NCI-H2107 treated with DMSO at 0.1 percent for 48 hours (cell line): ENCODE measurements around the gene HES3.

Experiments used
- DNase-seq: peaks from one replicate; lab custom pipeline; 2025; ENCODE audit not compliant: unreplicated experiment; lab: John Stamatoyannopoulos, UW

The HES3 gene, protein sequence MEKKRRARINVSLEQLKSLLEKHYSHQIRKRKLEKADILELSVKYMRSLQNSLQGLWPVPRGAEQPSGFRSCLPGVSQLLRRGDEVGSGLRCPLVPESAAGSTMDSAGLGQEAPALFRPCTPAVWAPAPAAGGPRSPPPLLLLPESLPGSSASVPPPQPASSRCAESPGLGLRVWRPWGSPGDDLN

DNA sequence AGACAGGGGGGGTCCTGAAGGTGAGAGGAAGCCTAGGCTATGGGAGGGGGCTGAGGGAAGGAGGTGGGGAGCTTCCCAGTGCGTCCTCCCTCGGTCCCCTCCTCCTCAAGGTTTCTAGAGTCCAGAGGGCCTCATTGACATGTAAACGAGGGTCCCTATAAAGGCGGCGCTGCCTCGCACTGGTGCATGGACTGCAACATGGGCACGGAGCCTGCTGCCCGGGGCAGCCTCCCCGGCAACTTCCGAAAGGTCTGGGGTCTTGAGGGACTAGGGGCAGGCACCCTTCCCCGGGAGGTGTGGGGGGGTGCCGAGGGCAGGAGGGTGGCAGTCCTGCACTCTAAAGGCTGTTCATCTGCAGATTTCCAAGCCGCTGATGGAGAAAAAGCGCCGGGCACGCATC is at the start of gene HES3:
HES3 (plus strand) TSS at position 187 of the 400 bp plus-strand sequence; CDS start at position 374, 187 bp downstream.
- DNase-seq = no peak

DNA sequence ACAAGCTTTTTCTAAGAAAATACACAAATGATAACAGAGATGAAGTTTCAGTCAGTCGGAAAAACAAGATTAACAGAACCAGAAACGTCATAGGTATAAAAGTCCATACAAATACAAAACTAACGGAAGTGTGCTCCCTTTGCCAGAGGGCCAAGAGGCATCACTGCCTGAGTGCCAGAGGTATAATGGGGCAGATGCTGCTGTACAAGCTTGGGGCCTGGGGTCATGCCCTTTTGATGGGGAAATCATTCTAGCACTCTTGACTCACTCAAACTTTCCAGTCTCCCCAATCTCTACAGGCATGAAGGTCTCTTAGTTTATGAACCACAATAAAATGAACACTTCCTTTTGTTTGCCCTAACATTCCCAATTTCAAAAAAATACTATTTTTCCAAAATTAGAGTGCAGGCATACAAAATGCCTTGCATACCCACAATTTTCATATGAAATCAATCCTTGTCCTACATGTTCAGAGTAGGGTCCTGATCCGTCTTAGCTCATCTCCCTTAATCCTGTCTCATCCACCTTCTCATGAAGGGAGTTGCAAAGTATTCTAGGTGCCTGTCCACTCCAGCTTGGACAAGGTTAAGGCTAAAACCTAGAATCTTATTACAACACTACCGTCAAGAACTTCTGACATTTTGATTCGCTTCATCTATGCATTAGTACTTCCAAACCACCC is 46.1 kb upstream of the HES3 start:
- DNase-seq = no peak

DNA sequence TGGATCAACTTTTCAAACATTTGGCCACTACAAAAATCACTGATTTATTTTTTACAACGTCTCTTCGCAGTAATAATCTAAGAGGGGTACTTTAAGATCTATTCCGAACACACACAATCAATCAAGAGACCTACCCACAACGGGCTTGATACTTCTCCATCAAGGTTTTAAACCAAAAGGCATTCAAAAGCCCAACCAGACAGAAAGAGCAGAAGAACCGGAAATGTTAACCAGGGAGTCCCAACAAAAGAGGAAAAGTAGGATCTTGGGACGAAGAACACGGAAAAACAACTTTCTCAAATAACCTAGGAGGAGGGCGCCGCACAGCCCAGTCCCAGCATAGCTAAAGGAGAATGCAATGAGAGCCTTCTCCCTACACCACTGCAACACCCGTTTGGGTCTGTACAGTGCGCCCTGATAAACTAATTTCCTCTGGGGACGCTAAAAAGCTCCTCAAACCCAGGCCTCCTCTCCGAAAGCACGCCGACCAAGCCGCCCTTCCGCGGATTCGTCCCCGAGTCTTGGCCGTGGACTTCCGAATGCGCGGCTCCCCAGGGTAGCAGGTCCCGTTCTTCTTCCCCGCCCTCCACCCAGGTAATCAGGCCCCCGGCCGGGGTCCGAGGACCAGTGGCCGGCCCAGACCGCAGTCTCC is 45.2 kb upstream of the HES3 start:
- no peak for DNase-seq

DNA sequence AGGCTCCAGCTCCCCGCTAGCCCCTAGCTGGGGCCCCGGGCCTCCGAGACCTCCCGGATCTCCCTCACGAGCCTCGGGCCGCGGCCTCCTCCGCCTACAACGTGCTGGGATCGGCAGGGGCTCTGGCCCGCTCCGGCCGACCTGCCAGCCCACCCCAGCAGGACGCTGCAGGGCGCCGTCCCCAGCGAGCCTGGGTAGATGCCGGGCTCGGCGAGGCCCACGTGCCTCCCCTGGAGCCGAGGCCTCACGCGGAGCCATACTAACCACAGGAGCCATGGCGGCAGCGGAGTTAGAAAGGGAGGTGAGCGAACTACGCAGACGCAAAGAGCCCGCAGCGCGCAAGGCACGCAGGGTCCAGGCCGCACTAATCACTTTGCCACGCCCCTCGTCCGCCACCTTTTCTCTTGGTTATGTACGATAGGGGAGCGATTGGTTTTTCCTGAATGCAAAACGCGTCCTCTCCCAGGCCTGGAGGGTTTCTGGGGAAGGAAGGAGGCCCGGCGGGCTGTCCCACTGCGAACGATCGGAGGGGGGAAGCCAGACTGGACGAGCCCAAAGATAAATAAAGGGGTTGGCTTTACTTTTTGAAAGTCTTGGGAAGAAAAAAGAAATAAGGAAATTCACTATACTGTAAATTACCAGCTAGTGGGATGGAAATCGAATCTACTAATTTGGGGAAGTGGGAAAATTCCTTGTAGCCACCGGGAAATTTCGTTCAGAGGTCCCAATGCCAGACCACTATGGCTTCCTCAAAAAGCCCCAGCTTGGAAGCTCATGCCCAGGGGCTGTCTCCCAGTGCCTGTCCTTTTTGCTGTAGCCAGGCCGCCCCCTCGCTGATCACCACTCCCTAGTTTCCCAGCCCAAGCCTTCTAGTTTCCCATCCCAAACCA is 44.4 kb upstream of the HES3 start, which contains the start of gene RPL22:
RPL22 (minus strand) TSS at position 298 of the 890 bp plus-strand sequence; CDS start at position 276, 22 bp downstream.
- peak; percentile 58 for DNase-seq

DNA sequence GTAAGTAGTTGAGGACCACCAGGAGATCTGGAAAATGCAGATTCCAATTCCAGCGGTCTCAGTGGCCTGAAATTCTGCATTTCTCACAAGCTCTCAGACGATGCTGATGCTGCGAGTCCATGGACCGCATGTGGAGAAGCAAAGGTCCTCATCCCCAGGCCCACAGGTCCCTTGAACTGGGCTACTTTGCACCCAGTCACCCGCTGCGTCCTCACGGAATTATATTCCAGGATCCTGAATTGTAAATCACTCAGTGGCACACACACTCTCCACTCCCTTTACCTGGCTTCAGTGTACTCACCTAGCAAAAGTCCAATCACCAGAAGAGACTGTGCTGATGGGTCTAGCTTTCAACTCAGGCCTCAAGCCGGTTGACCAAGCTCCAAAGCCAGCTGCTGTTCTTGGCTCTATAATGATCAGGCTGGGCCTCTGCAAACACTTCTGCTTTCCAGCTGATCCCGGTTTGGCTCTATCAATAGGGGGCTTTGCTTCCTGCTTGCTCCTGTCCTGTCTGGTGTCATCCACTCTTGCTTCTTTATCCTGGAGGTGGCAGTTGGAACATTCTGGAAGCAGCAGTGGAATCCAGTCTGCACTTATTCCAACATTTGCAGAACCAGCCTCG is 43.7 kb upstream of the HES3 start:
- DNase-seq = no peak

DNA sequence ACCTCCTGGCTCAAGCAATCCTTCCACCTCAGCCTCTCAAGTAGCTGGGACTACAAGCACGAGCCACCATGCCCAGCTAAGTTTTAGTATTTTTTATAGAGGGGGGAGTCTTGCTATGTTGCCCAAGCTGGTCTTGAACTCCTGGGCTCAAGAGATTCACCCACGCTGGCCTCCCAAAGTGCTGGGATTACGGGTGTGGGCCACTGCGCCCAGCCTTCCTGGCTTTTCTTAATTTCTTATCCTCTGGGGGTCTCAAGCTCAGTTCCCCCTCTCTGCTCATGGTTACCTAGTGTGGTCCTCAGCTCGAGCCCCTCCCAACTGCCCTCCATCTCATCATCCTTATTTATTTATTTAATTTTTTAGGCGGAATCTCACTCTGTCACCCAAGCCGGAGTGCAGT is 41.7 kb upstream of the HES3 start:
- DNase-seq = no peak

DNA sequence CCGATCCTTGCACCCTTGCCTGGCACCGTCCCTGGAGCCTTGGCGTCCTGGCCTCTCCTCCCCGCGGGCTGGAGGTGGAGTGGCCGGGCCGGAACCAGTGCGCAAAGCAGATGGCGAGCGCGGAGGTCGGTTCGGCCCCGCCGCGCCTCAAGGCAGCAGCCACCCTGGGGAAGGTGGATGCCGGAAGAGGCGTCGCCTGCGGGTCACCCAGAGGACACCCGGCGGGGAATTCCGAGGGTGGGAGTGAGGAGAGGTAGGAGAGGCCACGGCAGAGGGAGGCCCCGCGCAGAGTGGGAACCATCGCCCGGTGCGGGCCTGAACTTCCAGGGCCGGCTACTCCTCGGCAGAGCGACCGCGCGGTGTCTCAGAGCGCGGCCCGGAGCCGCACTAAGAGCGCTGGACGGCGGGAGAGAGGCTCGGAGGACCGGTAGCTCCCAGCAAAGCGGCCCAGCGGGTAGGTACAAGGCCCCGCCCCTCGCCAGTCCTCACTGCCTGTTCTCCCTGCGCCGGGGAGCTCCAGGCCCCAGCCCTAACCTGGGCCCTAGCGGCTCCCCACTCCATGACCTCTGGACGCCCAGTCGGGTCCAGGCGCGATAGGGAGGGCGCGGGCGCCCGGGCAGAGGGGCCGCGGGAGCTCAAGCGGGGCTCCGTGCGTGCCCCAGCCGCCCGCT is 38.0 kb upstream of the HES3 start, which contains the start of gene RNF207:
RNF207 (plus strand) TSS at position 271 of the 671 bp plus-strand sequence. CDS start 417 bp downstream, outside the sequence.
- DNase-seq = no peak

DNA sequence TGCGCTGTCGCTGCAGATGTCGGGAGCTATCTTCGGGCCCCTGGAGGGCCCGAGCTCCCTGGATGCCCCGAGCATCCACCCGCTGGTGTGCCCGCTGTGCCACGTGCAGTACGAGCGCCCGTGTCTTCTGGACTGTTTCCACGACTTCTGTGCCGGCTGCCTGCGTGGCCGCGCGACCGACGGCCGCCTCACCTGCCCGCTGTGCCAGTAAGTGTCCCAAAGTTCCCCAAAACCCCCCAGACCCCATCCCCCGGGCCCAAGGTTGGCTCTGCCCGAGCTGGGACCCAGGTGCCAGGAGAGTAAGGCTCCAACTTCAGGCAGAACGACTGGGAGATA is 37.5 kb upstream of the HES3 start:
- DNase-seq = no peak

DNA sequence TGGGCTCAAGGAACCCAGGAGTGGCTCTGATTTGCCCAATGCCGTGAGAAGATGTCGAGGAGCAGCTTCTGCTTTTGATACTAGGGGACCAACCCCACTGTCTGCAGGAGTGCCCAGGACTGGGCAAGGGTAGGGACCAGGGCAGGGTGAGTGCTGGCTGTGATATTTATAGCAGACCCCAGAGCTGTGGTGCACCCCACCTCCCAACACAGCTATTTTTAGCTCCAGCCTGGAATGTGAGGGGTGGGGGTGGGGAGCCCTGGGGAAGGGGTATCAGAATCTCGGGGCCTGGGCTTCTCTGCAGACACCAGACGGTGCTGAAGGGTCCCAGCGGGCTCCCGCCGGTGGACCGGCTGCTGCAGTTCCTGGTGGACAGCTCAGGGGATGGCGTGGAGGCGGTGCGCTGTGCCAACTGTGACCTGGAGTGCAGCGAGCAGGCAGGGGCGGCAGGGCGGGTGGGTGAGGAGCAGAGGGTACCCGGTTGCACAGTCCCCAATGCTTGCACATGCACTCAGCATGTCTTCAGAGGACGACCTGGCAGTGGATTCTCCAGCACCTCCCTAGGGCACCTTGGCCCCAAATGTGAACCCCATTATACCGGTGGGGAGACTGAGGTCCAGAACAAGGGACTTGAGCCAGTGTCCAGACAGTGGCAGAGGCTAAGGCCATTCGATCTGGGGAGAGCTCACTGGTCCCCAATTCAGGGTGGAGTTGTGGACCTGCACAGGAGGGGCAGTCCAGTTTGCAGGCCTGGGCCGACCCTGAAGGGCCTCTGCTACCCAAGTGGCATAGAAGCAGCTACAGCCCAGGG is 36.7 kb upstream of the HES3 start:
- no peak for DNase-seq

DNA sequence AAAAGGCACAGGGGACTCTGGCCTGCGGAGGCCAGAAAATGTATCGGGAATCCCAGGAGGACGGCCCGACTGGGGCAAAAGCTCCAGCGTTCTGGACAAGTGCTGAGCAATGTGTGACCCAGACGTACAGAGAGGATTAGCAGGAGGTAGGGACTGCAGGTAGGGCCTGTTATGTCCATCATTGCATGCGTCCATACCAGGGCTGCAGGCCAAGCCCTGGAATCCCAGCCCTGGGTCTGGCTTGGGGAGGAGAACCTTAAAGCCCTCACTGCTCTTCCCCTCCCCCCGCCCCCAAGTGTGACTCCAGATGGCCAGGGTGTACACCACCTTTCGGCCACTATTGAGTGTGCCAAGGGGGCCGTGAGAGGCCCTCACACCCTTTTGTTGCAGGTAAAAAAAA is 36.1 kb upstream of the HES3 start:
- no peak for DNase-seq

DNA sequence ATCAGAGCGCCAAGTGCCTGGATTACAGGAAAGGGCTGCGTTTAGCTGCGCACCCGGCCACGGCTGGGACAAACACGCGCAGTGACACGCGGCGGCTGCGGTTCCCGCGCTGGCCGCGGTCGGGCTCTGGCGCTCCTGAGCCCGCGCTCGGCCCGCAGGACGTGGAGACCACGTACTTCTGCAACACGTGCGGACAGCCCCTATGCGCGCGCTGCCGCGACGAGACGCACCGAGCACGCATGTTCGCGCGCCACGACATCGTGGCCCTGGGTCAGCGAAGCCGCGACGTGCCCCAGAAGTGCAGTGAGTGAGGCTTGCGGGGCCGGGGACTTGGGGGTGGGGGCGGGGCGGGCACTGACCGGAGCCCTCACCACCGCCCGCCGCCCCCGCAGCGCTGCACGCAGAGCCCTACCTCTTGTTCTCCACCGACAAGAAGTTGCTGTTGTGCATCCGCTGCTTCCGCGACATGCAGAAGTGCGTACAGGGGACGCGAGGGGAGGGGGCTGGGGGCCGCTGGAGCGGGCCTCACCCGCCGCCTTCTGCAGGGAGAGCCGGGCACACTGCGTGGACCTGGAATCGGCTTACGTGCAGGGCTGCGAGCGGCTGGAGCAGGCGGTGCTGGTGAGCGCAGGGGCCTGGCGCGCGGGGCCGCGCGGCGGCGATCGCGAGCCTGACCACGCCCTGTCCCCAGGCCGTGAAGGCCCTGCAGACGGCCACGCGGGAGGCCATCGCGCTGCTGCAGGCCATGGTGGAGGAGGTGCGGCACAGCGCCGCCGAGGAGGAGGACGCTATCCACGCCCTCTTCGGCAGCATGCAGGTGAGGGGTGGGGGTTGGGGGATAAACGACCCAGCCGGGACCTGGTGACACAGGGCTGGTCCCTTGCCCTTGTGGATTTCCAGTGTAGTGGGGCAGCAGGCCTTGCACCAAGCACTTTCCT is 35.0 kb upstream of the HES3 start:
- no peak for DNase-seq

DNA sequence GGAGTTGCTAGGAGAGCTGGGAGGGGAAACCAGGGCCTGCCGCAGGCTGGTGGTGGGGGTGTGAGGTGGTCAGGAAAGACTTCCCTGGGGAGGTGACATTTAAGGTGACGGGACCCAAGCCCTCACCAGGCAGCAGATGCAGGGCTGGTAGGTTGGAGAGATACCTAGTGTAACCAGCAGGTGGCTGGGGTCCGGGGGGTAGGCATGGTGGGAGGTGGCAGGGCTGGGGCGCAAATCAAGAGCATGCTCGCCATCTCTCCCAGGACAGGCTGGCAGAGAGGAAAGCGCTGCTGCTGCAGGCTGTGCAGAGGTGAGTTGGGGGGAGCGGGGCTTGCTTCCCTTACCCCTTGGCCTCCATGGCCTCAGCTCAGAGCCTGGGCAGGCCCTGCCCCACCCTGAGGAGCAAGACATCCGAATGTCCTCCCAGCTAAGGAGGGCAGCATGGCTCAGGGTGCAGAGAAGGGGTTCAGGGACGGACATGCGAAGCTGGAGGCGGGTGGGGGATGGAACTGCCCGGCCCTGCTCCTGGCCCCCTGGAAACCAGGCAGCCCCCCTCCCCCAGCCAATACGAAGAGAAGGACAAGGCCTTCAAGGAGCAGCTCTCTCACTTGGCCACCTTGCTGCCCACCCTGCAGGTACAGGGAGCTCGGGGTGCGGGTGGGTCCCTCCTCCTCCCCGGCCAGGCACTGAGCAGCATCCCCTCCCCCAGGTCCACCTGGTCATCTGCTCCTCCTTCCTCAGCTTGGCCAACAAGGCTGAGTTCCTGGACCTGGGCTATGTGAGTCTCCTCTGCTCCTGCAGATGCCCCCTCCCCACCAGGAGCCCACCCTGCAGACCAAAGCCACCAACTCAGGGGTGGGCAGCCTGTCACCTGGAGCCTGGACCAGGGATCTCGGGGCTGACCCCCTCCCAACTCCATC is 34.1 kb upstream of the HES3 start:
- no peak for DNase-seq

DNA sequence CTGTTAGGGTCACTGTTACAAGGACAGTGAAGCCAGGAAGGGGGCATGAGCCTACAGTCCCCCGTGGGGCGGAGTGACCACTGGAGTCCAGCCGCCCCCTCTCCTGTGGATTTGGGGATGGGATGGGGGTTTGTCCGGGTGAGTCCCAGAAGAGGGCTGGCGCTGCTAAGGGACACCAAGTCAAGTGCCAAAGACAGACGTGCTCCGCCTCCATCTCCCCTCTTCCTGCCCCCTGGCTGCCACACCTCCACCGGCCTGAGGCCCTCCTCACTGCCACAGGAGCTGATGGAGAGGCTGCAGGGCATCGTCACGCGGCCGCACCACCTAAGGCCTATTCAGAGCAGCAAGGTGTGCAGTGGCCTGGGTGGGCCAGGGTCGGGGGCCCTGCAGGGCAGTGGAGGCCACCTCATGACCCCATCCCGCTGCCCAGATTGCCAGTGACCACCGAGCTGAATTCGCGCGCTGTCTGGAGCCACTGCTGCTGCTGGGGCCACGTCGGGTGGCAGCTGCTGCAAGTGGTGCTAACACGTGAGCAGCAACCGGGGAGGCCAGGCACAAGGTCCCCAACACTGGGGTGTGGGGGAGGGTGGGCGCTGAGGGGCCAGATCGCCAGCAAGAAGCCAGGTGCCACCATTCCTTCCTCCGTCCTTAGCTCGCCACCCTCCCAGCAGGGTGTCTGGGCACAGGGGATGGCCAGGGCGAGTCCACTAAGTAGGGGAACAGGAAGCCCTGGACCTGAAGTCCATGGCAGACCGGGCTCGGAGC is 33.2 kb upstream of the HES3 start:
- DNase-seq = no peak

DNA sequence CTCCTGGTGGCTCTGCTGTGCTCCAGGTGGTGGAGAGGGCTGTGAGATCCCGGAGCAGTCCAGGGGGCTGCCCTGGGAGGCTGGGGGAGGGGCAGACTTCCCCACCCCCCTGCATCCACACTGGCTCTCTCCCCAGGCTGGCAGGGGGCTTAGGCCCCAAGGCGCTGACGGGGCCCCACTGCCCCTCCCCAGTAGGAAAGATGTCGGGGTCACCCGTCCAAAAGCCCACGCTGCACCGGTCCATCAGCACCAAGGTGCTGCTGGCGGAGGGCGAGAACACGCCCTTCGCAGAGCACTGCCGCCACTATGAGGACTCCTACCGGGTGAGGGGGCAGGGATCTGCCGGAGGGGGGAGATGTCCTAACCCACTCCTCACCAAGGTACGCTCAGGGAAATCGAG is 32.2 kb upstream of the HES3 start:
- no peak for DNase-seq

DNA sequence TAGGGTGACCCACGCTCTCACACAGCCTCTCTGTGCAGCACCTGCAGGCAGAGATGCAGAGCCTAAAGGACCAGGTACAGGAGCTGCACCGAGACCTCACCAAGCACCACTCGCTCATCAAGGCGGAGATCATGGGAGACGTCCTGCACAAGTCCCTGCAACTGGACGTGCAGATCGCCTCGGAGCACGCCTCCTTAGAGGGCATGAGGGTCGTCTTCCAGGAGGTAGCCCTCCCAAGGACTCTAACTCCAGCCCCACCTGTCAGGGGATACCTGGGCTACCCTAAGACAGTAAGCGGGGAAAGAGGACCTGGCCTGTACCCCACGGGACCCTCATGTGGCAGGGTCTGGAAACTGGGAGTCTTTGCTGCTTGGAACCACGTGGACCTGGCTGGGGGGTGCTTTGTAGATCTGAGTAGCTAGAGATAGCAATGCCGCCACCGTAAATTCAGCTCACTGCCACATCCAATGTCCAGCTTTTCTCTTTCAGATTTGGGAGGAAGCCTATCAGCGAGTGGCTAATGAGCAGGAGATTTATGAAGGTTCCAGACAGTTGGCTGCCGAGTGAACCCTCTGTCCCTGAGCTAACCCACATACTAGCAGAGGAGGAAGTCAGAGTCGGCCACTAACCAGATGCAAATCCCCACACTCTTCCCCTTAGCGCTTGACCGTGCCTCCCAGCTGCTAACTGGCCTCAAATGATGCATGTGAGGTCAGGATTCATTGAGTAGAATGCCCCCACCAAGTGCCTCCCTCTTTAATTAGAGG is 31.6 kb upstream of the HES3 start:
- DNase-seq = no peak
